ENCODE measurements around the gene IL27RA.

IL27RA gene

GRCh38 chr19:14000691-14001375 is 30.7 kb upstream of the IL27RA start:
- TF ChIP-seq REST (IDR thresholded peaks at IDR 0.05; ENCODE audit: insufficient read depth in 1 of 2, low read depth in 2 of 2, low read length in 2 of 2), result no peak
- TF ChIP-seq TAF1 (IDR thresholded peaks at IDR 0.05; ENCODE audit: borderline replicate concordance, insufficient read depth, low read length), result no peak
- TF ChIP-seq FOXP2 (optimal IDR thresholded peaks at IDR 0.05; ENCODE audit: borderline replicate concordance, extremely low read depth, extremely low read length, insufficient read depth), result no peak
- TF ChIP-seq SIN3A (IDR thresholded peaks at IDR 0.05; ENCODE audit: borderline replicate concordance, insufficient read depth, low read length), result no peak
- TF ChIP-seq POLR2AphosphoS5 (IDR thresholded peaks at IDR 0.05; ENCODE audit: low read depth, low read length), result no peak

GRCh38 chr19:14002571-14003250 is 28.9 kb upstream of the IL27RA start:
- TF ChIP-seq REST (IDR thresholded peaks at IDR 0.05; ENCODE audit: insufficient read depth in 1 of 2, low read depth in 2 of 2, low read length in 2 of 2) (no peak), TAF1 (IDR thresholded peaks at IDR 0.05; ENCODE audit: borderline replicate concordance, insufficient read depth, low read length) (no peak), POLR2AphosphoS5 (IDR thresholded peaks at IDR 0.05; ENCODE audit: low read depth, low read length) (no peak), SIN3A (IDR thresholded peaks at IDR 0.05; ENCODE audit: borderline replicate concordance, insufficient read depth, low read length) (no peak), FOXP2 (optimal IDR thresholded peaks at IDR 0.05; ENCODE audit: borderline replicate concordance, extremely low read depth, extremely low read length, insufficient read depth) (no peak)

- TF ChIP-seq POLR2AphosphoS5 (IDR thresholded peaks at IDR 0.05; ENCODE audit: low read depth, low read length) (no peak), FOXP2 (optimal IDR thresholded peaks at IDR 0.05; ENCODE audit: borderline replicate concordance, extremely low read depth, extremely low read length, insufficient read depth) (no peak), SIN3A (IDR thresholded peaks at IDR 0.05; ENCODE audit: borderline replicate concordance, insufficient read depth, low read length) (no peak), TAF1 (IDR thresholded peaks at IDR 0.05; ENCODE audit: borderline replicate concordance, insufficient read depth, low read length) (no peak), REST (IDR thresholded peaks at IDR 0.05; ENCODE audit: insufficient read depth in 1 of 2, low read depth in 2 of 2, low read length in 2 of 2) (no peak)
Observed at GRCh38 chr19:14003251-14004055, 28.1 kb upstream of the IL27RA start.

GRCh38 chr19:14004619-14005348 is 26.8 kb upstream of the IL27RA start:
- TF ChIP-seq REST (IDR thresholded peaks at IDR 0.05; ENCODE audit: insufficient read depth in 1 of 2, low read depth in 2 of 2, low read length in 2 of 2) (no peak), SIN3A (IDR thresholded peaks at IDR 0.05; ENCODE audit: borderline replicate concordance, insufficient read depth, low read length) (no peak), POLR2AphosphoS5 (IDR thresholded peaks at IDR 0.05; ENCODE audit: low read depth, low read length) (no peak), TAF1 (IDR thresholded peaks at IDR 0.05; ENCODE audit: borderline replicate concordance, insufficient read depth, low read length) (no peak), FOXP2 (optimal IDR thresholded peaks at IDR 0.05; ENCODE audit: borderline replicate concordance, extremely low read depth, extremely low read length, insufficient read depth) (no peak)

Measured in PFSK-1 (cell line).